Melanocyte of skin (primary cell): ENCODE results near the gene DNM2. TPM values are rescaled to one million over a fixed set of nuclear protein-coding genes. Genes with fewer than 3 reads are reported as not detected.

Experiments
- small RNA-seq, 2 donors: library from RNA; depleted of rRNA; stranded (forward); fragments of <200 nt; gene quantifications; one replicate each; pipeline ENCODE3, GENCODE V24; 2012
- total RNA-seq, 2 donors: library from RNA; depleted of rRNA; stranded (reverse); fragments of >200 nt; gene quantifications; 2 replicates each; pipeline ENCODE4 v1.2.3, GENCODE V29; 2012

The DNM2 gene
- total RNA-seq, result 100 to 1,000 TPM; 110 to 114 TPM

GRCh38 chr19:10717356-10718204 is at the start of gene DNM2:
Gene DNM2, plus strand, starts transcription at chr19:10718079. Its CDS starts 164 bp downstream, at chr19:10718243.

GRCh38 chr19:10835754-10836478 is 118.0 kb downstream of the DNM2 start, which contains the start of gene TMED1:
Gene TMED1, minus strand, starts transcription at chr19:10836212. Its CDS starts 21 bp downstream, at chr19:10836191.

DNA sequence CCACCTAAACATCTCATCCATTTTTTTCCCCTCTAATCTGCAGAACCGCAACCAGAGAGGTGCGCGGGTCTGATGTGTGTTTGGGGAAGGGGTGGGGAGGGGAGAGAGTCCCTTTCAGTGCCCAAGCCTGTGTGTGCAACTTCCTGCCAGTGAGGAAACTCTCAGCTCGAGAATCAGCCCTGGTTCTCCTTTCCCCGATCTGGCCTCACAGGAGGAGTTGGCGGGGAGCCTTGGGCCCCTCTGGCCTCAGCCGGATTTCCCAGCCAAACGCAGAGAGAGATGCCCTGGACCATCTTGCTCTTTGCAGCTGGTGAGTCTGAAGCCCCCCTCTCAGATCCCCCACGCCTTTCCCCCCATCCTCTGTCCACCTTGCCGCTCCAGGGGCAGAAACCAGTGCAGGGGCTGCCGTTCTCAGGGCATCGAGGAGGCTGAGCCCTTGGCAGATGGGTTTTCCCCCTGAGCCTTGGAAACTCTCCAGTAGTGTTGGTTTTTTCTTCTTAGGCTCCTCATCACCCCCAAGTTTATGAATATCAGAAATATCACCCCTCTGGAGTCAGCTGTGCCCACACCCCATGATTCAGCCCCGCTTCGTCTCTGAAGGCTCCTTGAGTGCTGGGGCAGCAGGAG is 130.5 kb downstream of the DNM2 start, which contains the start of gene C19orf38:
C19orf38 (plus strand) TSS at position 186 of the 627 bp plus-strand sequence; CDS start at position 280, 94 bp downstream.

DNA sequence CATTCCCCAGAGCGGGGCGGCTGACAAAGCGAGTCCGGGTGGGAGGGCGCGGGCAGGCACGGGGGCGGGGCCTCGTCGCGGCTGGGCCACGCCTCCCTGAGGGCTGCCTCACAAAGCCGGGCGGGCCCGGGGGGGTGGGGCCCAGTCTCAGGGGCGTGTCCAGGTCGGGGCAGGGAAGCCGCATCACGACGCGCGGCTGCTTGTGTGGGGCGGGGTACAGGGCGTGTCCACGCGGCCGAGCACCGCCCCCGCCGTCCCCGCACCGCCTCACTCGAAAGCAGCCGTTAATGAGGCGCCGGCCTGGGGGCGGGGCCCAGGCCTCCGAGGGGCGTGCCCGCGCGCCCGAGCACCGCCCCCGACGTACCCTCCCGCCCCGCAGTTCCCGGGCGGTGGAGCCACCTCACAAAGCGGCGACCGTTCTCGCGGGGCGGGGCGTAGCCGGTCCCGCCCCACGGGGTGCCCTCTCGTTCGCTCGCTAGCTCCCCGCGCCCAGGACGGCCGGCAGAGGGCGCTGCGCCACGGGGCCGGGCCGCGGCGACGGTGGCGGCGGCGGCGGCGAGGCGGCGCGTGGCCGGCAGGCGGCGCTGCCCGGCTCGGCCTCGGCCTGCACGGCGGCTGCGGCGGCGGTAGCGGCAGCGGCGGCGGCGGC is 153.2 kb downstream of the DNM2 start, which contains the start of gene CARM1:
CARM1 (plus strand) TSS at position 599 of the 649 bp plus-strand sequence. CDS start 150 bp downstream, outside the sequence.

Small RNA genes lying within 50 kb of the gene (small RNA-seq; reads per million reads assigned to genes)
- gene MIR199A1, result 0 to 0.04 reads per million in 2 donors
- 0 to 0.64 reads per million in 2 donors for gene MIR4748
- gene MIR638, result 0 reads per million in 2 donors
- 0 reads per million in 2 donors for gene MIR6793

Other genes starting within 250 kb of the DNM2 start
- gene KEAP1, start 214.7 kb upstream of the DNM2 start, total RNA-seq, result 10 to 100 TPM; 67.3 to 71.6 TPM
- under 1 TPM in 1 of 2 donors, not detected in 1; under 0.01 TPM for gene S1PR5, start 200.6 kb upstream of the DNM2 start, total RNA-seq
- 10 to 100 TPM; 26.8 to 35.3 TPM for gene ATG4D, start 174.2 kb upstream of the DNM2 start, total RNA-seq
- 10 to 100 TPM in 1 of 2 donors, 1 to 10 TPM in 1; 5.9 to 10.3 TPM for gene KRI1, start 152.1 kb upstream of the DNM2 start, total RNA-seq
- 10 to 100 TPM in 1 of 2 donors, 1 to 10 TPM in 1; 10.0 to 12.7 TPM for gene CDKN2D, start 149.1 kb upstream of the DNM2 start, total RNA-seq
- gene AP1M2, start 130.8 kb upstream of the DNM2 start, total RNA-seq, result not detected
- gene SLC44A2, start 92.5 kb upstream of the DNM2 start, total RNA-seq, result 1 to 10 TPM; 6.7 to 9.3 TPM
- gene ILF3, start 63.7 kb upstream of the DNM2 start, total RNA-seq, result 100 to 1,000 TPM; 106 to 163 TPM
- 10 to 100 TPM; 27.2 to 38.3 TPM for gene QTRT1, start 16.6 kb upstream of the DNM2 start, total RNA-seq
- gene TMED1, start 118.1 kb downstream of the DNM2 start, total RNA-seq, result 10 to 100 TPM; 26.2 to 33.3 TPM
- gene C19orf38, start 130.3 kb downstream of the DNM2 start, total RNA-seq, result under 1 TPM; 0.33 to 0.69 TPM
- 10 to 100 TPM; 26.8 to 41.6 TPM for gene CARM1, start 153.5 kb downstream of the DNM2 start, total RNA-seq
- gene YIPF2, start 210.6 kb downstream of the DNM2 start, total RNA-seq, result 10 to 100 TPM; 44.6 to 53.7 TPM
- gene TIMM29, start 210.7 kb downstream of the DNM2 start, total RNA-seq, result 10 to 100 TPM; 27.5 to 29.0 TPM
- 100 to 1,000 TPM in 1 of 2 donors, 10 to 100 TPM in 1; 64.7 to 105 TPM for gene SMARCA4, start 243.0 kb downstream of the DNM2 start, total RNA-seq